GM12878 (cell line): Measurements from ENCODE around the gene SUMF1. TPM values are rescaled to one million over a fixed set of nuclear protein-coding genes. Genes with fewer than 3 reads are reported as not detected.

ENCODE experiments used
- BACH1 ChIP-seq: fragments of 450-650 bp; IDR thresholded peaks from 2 replicates; pipeline ENCODE4 v1.6.1; 2017; ENCODE audit warnings: mild to moderate bottlenecking, borderline replicate concordance
- BCL11A ChIP-seq: IDR thresholded peaks from 2 replicates; pipeline ENCODE4 v1.6.1; 2011; ENCODE audit warnings: low read depth, low read length
- BCL3 ChIP-seq: IDR thresholded peaks from 2 replicates; pipeline ENCODE4 v1.6.1; 2011; ENCODE audit warnings: borderline replicate concordance, low read depth, mild to moderate bottlenecking, moderate library complexity, low read length; ENCODE audit not compliant: insufficient read depth, poor library complexity, severe bottlenecking
- CHD4 ChIP-seq: fragments of 200-600 bp; sonication (generic); IDR thresholded peaks from 2 replicates; pipeline ENCODE4 v1.6.1; 2016; ENCODE audit warnings: mild to moderate bottlenecking
- GATAD2B ChIP-seq: fragments of 450-650 bp; conservative IDR thresholded peaks from 2 replicates; pipeline ENCODE4 v1.6.1; 2017; ENCODE audit warnings: low read depth, mild to moderate bottlenecking, moderate library complexity
- HDAC2 ChIP-seq: fragments of 200-600 bp; sonication (generic); IDR thresholded peaks from 2 replicates; pipeline ENCODE4 v1.6.1; 2017
- HDGF ChIP-seq: fragments of 450-650 bp; IDR thresholded peaks from 2 replicates; pipeline ENCODE4 v1.6.1; 2016; ENCODE audit warnings: antibody characterized with exemption
- HSF1 ChIP-seq: fragments of 150-350 bp; IDR thresholded peaks from 2 replicates; pipeline ENCODE4 v1.6.1; 2014; ENCODE audit warnings: mild to moderate bottlenecking, low read depth, low read length
- KLF5 ChIP-seq: fragments of 450-650 bp; IDR thresholded peaks from 2 replicates; pipeline ENCODE4 v1.6.1; 2014; ENCODE audit warnings: mild to moderate bottlenecking; ENCODE audit not compliant: partially characterized antibody
- PAX5 ChIP-seq: IDR thresholded peaks from 2 replicates; pipeline ENCODE4 v1.6.1; 2011; ENCODE audit warnings: low read depth, low read length, borderline replicate concordance
- PAX8 ChIP-seq: fragments of 450-650 bp; IDR thresholded peaks from 2 replicates; pipeline ENCODE4 v1.6.1; 2017; ENCODE audit warnings: mild to moderate bottlenecking, moderate library complexity
- PBX3 ChIP-seq: IDR thresholded peaks from 2 replicates; pipeline ENCODE4 v1.6.1; 2011; ENCODE audit warnings: mild to moderate bottlenecking, low read depth, low read length, moderate library complexity; ENCODE audit not compliant: insufficient replicate concordance
- RUNX3 ChIP-seq: IDR thresholded peaks from 2 replicates; pipeline ENCODE4 v1.6.1; 2012; ENCODE audit warnings: low read length, inconsistent platforms
- SMC3 ChIP-seq: IDR thresholded peaks from 2 replicates; pipeline ENCODE4 v1.6.1; 2011; ENCODE audit warnings: low read length, improper control_type of control experiment, borderline replicate concordance
- SREBF1 ChIP-seq: IDR thresholded peaks from 2 replicates; pipeline ENCODE4 v1.6.1; 2012; ENCODE audit warnings: mild to moderate bottlenecking, low read length
- SRF ChIP-seq, 2 experiments: IDR thresholded peaks; 2 replicates each; pipeline ENCODE4 v1.6.1; 2011; ENCODE audit warnings: low read depth in 2 of 2, low read length in 2 of 2, mild to moderate bottlenecking in 1 of 2, moderate library complexity in 1 of 2
- USF1 ChIP-seq: IDR thresholded peaks from 2 replicates; pipeline ENCODE4 v1.6.1; 2011; ENCODE audit warnings: borderline replicate concordance, low read depth, mild to moderate bottlenecking, moderate library complexity, mixed read lengths, low read length; ENCODE audit not compliant: insufficient read depth; ENCODE audit errors: extremely low read length
- WRNIP1 ChIP-seq: IDR thresholded peaks from 2 replicates; pipeline ENCODE4 v1.6.1; 2011; ENCODE audit warnings: low read depth, low read length, improper control_type of control experiment, borderline replicate concordance
- YY1 ChIP-seq: IDR thresholded peaks from 2 replicates; pipeline ENCODE4 v1.6.1; 2011; ENCODE audit warnings: low read depth, mild to moderate bottlenecking, low read length
- ZNF687 ChIP-seq: fragments of 450-650 bp; IDR thresholded peaks from 2 replicates; pipeline ENCODE4 v1.6.1; 2017; ENCODE audit warnings: mild to moderate bottlenecking, moderate library complexity
- ZSCAN29 ChIP-seq: fragments of 450-650 bp; IDR thresholded peaks from 2 replicates; pipeline ENCODE4 v1.6.1; 2017; ENCODE audit warnings: mild to moderate bottlenecking, moderate library complexity
- polyA plus RNA-seq, 11 experiments: library from polyadenylated mRNA; depleted of rRNA in 4 of 11; unstranded in 6 of 11; stranded (reverse) in 5 of 11; fragments of >200 nt; fragmentation: Nextera tagmentation in 4 of 11; fragmentation: Illumina TruSeq in 1 of 11; extraction: Ambion mirVana in 4 of 11; extraction: Trizol in 1 of 11; gene quantifications; 1 replicate in 1 of 11; 2 replicates in 10 of 11; pipeline versions ENCODE4 v1.2.1 to v1.2.3, GENCODE V29; 2011 to 2016; ENCODE audit warnings: inconsistent platforms in 2 of 11, missing spikeins in 2 of 11, low read depth in 1 of 11
- total RNA-seq, 4 experiments: library from RNA; depleted of rRNA in 3 of 4; stranded (reverse); fragments of >200 nt in 3 of 4; fragmentation: Illumina TruSeq in 1 of 4; extraction: Trizol in 1 of 4; gene quantifications; 2 replicates each; pipeline versions ENCODE4 v1.2.1 to v1.2.3, GENCODE V29; 2013 to 2021

Gene SUMF1
- total and polyA plus RNA-seq, 10 of the 15 experiments (the other 5 are each of a cell fraction or from before 2014, with no cell fraction given), result 3.2 to 14.3 (median 8.5) TPM

- TF ChIP-seq SREBF1, result peak; percentile 44; the same call in 1 of the 2 replicates
- peak; percentile 88 for TF ChIP-seq PBX3
- TF ChIP-seq PAX8, result no peak
- no peak for TF ChIP-seq KLF5
- no peak for TF ChIP-seq YY1
- peak; percentile 78 for TF ChIP-seq GATAD2B
- no peak for TF ChIP-seq CHD4
- TF ChIP-seq HDAC2, result no peak
- TF ChIP-seq BACH1, result peak; percentile 94
- no peak for TF ChIP-seq BCL3
- peak; percentile 86 for TF ChIP-seq ZSCAN29
- peak; percentile 99 for TF ChIP-seq BCL11A
- TF ChIP-seq SRF (IDR thresholded peaks at IDR 0.05; ENCODE audit: low read depth in 2 of 2, low read length in 2 of 2), result no peak
- no peak for TF ChIP-seq HDGF
- no peak for TF ChIP-seq HSF1
- TF ChIP-seq USF1, result no peak
- TF ChIP-seq RUNX3, result peak; percentile 99
- peak; percentile 86 for TF ChIP-seq PAX5
- TF ChIP-seq WRNIP1, result no peak
- TF ChIP-seq ZNF687, result no peak
- no peak for TF ChIP-seq SMC3
These were observed 41.2 kb upstream of the SUMF1 start (continued) for GRCh38 chr3:4508048-4508981.
